A673 (cell line): ENCODE data around the gene NUP88.

Experiments
- CTCF ChIP-seq: fragments of 300-800, 200-600 bp; sonication (generic); conservative IDR thresholded peaks from 2 replicates; pipeline ENCODE4 v1.5.1; 2017; ENCODE audit warnings: low read depth, mild to moderate bottlenecking, antibody characterized with exemption, low read length, moderate library complexity, mixed read lengths
- EZH2 ChIP-seq: fragments of 200-600 bp; sonication (generic); IDR thresholded peaks from 2 replicates; pipeline ENCODE4 v1.6.1; 2017; ENCODE audit warnings: borderline replicate concordance, low read depth, mild to moderate bottlenecking, mixed read lengths, antibody characterized with exemption, low read length; ENCODE audit not compliant: poor library complexity, severe bottlenecking

- TF ChIP-seq CTCF (no peak), EZH2 (no peak)
Measured at GRCh38 chr17:5430413-5430999, 11.0 kb upstream of the NUP88 start.
